Measurements from ENCODE around the gene IL18R1. TPM values are rescaled to one million over a fixed set of nuclear protein-coding genes. Genes with fewer than 3 reads are reported as not detected.
A peak's percentile ranks its signal among the peaks of the same experiment; 100 is the strongest.

IL18R1 gene
- total and polyA plus RNA-seq, 5 donors from 2014 or later, result 6.9 to 19.9 (median 11.7) TPM

DNA sequence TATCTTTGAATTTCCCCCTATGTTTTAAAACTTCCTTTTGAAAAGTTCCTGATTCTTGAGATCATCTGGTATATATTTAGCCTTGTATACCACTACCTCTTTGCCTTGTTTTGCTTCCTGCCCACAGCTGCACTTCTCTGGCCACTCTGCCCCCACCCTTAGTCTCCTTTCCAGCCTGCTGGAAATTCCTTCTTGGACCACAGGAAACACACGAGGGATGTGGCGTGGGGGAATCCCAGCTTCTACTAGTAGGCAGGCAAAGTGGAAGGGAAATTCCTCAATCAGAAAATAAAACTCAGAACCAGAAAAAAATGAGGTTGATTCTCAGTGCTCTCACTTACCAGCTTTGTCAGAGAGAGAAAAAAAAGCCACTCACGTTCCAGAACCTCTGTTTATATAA, 80.7 kb downstream of the IL18R1 start:
- Histone ChIP-seq H3K4me3 (ENCODE audit: low read depth, low read length) (no peak overlapping the region), H3K36me3 (ENCODE audit: control insufficient read depth, insufficient read depth, low read length) (no peaks in the 10 kb centered on the region), H3K27me3 (ENCODE audit: control insufficient read depth, insufficient read depth, low read length) (no peaks in the 10 kb centered on the region), H3K4me1 (ENCODE audit: control insufficient read depth, insufficient read depth, low read length, poor library complexity, severe bottlenecking) (peaks cover 3% of the 10 kb centered on the region), H3K9me3 (ENCODE audit: control insufficient read depth in 2 of 2, low read length in 2 of 2) (no peaks in the 10 kb centered on the region), H3K27ac (ENCODE audit: insufficient read depth, low read length, poor library complexity, severe bottlenecking) (no peak overlapping the region)
- Mint-ChIP-seq H3K4me3 (no peak overlapping the region), H3K4me1 (peaks cover 10 to 15% (median 13%) of the 10 kb centered on the region in 4 donors), H3K27ac (no peak overlapping the region), H3K27me3 (no peaks in the 10 kb centered on the region), H3K9me3 (no peaks in the 10 kb centered on the region), H3K36me3 (no peaks in the 10 kb centered on the region)
- DNase-seq (no peak), ATAC-seq (ENCODE audit: low read depth in 2 of 2) (no peak)

DNA sequence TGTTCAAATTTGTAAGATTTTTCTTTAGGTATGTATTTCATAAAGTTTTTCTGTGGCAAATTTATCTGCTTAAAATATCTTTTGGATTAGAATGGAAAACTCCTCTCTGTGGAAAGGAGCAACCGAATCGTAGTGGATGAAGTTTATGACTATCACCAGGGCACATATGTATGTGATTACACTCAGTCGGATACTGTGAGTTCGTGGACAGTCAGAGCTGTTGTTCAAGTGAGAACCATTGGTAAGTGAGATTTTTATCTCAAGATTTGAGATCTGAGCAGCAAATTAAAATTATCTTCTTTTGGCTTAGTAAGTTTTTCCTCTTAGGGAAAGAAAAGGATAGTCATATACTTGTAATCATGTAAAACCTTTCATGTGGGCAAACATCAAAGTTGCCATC, 81.5 kb downstream of the IL18R1 start:
- no peaks in the 10 kb centered on the region for H3K9me3 Mint-ChIP-seq
- no peaks in the 10 kb centered on the region for H3K36me3 Mint-ChIP-seq
- no peak overlapping the region for H3K4me3 ChIP-seq (ENCODE audit: low read depth, low read length)
- no peaks in the 10 kb centered on the region for H3K27me3 Mint-ChIP-seq
- H3K27me3 ChIP-seq (ENCODE audit: control insufficient read depth, insufficient read depth, low read length), result no peaks in the 10 kb centered on the region
- no peaks in the 10 kb centered on the region for H3K36me3 ChIP-seq (ENCODE audit: control insufficient read depth, insufficient read depth, low read length)
- no peak overlapping the region for H3K27ac ChIP-seq (ENCODE audit: insufficient read depth, low read length, poor library complexity, severe bottlenecking)
- H3K9me3 ChIP-seq (ENCODE audit: control insufficient read depth in 2 of 2, low read length in 2 of 2), result no peaks in the 10 kb centered on the region
- ATAC-seq (ENCODE audit: low read depth in 2 of 2) (no peak), DNase-seq (no peak)
- H3K4me3 Mint-ChIP-seq, result no peak overlapping the region
- H3K27ac Mint-ChIP-seq, result no peak overlapping the region
- peaks cover 8 to 15% (median 12%) of the 10 kb centered on the region in 4 donors for H3K4me1 Mint-ChIP-seq
- peaks cover 3% of the 10 kb centered on the region for H3K4me1 ChIP-seq (ENCODE audit: control insufficient read depth, insufficient read depth, low read length, poor library complexity, severe bottlenecking)

DNA sequence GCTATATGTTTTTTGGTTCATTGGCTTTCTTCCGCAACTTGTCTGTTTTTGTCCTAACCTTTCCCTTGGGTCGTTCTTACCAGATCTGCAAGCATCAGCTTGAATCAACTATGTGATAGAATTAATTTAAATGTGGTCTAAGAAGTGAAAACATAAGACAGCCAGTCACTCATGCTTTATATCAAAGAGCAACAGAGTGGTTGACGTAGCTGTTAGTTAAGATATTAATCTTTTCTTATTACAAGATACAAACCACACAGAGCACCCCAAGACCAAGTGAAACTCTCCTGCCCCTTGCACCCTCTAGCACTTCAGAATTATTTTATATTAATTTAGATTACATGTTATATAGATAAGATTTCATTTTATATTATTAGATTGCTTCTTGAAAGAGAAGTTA, 82.5 kb downstream of the IL18R1 start:
- Histone ChIP-seq H3K36me3 (ENCODE audit: control insufficient read depth, insufficient read depth, low read length) (no peaks in the 10 kb centered on the region), H3K27ac (ENCODE audit: insufficient read depth, low read length, poor library complexity, severe bottlenecking) (no peak overlapping the region), H3K4me3 (ENCODE audit: low read depth, low read length) (no peak overlapping the region), H3K9me3 (ENCODE audit: control insufficient read depth in 2 of 2, low read length in 2 of 2) (no peaks in the 10 kb centered on the region), H3K27me3 (ENCODE audit: control insufficient read depth, insufficient read depth, low read length) (no peaks in the 10 kb centered on the region), H3K4me1 (ENCODE audit: control insufficient read depth, insufficient read depth, low read length, poor library complexity, severe bottlenecking) (peaks cover 6% of the 10 kb centered on the region)
- DNase-seq (no peak), ATAC-seq (ENCODE audit: low read depth in 2 of 2) (peak in 1 of 2 donors; percentile 42)
- Mint-ChIP-seq H3K36me3 (no peaks in the 10 kb centered on the region), H3K4me3 (no peak overlapping the region), H3K27me3 (no peaks in the 10 kb centered on the region), H3K4me1 (peaks cover 11 to 17% (median 16%) of the 10 kb centered on the region in 4 donors), H3K9me3 (no peaks in the 10 kb centered on the region), H3K27ac (no peak overlapping the region)

DNA sequence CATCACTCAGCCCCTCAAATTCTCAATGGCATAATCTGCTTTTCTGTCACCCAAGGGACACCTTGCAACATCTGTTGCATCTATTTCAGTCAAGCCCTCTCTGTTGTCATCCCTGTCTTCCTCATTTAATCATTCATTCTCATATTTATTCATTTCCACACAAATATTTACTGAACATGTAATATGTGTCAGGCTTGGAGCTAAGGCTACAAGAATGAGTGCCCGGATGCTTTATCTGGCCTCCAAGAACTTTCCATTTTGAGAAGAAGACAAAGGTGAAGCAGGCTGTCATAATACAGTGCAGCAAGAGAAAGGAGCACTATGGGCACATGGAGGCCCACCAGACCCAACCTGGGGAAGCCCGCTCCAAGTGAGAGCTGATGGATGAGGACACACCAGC, 83.0 kb downstream of the IL18R1 start:
- Histone ChIP-seq H3K36me3 (ENCODE audit: control insufficient read depth, insufficient read depth, low read length) (no peaks in the 10 kb centered on the region), H3K27me3 (ENCODE audit: control insufficient read depth, insufficient read depth, low read length) (no peaks in the 10 kb centered on the region), H3K27ac (ENCODE audit: insufficient read depth, low read length, poor library complexity, severe bottlenecking) (no peak overlapping the region), H3K4me3 (ENCODE audit: low read depth, low read length) (no peak overlapping the region), H3K4me1 (ENCODE audit: control insufficient read depth, insufficient read depth, low read length, poor library complexity, severe bottlenecking) (peaks cover 8% of the 10 kb centered on the region), H3K9me3 (ENCODE audit: control insufficient read depth in 2 of 2, low read length in 2 of 2) (no peaks in the 10 kb centered on the region)
- H3K4me3 Mint-ChIP-seq, result no peak overlapping the region
- no peaks in the 10 kb centered on the region for H3K9me3 Mint-ChIP-seq
- no peaks in the 10 kb centered on the region for H3K36me3 Mint-ChIP-seq
- H3K4me1 Mint-ChIP-seq, result peaks cover 13 to 20% (median 18%) of the 10 kb centered on the region in 4 donors
- no peaks in the 10 kb centered on the region for H3K27me3 Mint-ChIP-seq
- ATAC-seq (ENCODE audit: low read depth in 2 of 2), result no peak
- DNase-seq, result no peak
- no peak overlapping the region for H3K27ac Mint-ChIP-seq

DNA sequence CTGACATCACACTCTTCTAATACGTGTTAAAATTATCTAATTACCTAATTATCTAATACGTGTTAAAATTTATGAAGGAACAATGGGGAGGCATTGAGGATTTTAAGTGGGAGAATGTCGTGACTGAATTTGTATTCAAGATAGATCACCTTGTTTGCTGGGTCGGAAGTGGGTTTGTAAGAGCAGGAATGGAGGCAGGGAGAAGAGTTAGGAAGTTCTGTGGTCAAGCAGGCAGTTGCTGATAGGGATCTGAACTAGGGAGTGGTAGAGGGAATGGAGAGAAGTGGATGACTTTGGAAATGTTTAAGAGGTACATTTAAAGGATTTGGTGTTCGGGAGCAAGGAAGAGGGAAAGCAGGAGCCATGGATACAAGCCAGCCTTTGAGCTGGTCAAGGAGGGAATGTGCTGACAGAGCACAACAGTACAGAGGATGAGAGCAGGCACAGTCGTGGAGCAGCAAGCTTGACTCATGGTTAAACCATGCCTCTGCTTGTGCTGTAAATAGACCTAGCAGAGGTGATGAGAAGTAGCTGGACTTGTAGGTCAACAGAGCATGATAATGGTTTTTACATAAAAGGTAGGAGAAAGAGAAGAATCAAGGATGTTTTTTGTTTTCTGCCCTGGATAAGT, 83.6 kb downstream of the IL18R1 start:
- no peaks in the 10 kb centered on the region for H3K36me3 ChIP-seq (ENCODE audit: control insufficient read depth, insufficient read depth, low read length)

DNA sequence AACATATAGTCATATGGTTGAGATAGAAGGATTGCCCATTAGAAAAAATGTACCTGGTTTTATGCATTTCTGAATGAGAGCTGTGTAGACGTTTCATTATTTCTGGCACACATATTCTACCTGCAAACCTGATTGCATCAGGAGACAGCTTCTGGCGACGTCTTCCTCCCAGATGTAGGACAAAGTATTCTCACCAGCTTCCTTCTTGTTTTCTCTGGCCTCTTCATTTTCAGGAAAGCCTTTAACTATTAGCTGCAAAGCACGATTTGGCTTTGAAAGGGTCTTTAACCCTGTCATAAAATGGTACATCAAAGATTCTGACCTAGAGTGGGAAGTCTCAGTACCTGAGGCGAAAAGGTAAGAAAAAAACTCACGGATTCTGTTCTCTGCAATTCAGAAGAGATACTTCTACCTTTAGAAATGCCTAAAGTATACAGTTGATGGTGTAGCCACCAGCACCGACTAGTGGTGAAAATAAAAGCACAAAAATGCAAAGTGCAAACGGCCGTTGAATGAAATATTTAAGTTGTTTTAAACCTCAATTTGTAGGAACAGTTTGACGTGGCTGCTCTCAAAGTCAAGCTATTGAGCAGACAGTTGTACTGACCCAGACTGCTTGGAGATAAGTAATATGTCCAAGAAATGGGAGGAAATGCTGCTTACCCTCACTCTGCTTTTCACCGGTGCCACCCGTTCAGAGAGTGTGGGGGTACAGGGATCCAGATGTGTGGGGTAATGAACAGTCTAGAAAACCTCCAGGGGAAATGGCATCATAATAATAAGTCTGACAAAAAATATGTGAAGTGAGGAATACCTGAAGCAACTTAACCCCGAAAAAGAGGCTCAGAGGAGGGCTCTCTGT, 87.6 kb downstream of the IL18R1 start:
- Mint-ChIP-seq H3K36me3 (no peaks in the 10 kb centered on the region), H3K4me3 (no peak overlapping the region), H3K27ac (peak overlapping the region in 1 of 3 donors; percentile 32), H3K27me3 (no peaks in the 10 kb centered on the region), H3K4me1 (peaks cover 4 to 7% (median 5%) of the 10 kb centered on the region in 4 donors), H3K9me3 (no peaks in the 10 kb centered on the region)
- no peaks in the 10 kb centered on the region for H3K36me3 ChIP-seq (ENCODE audit: control insufficient read depth, insufficient read depth, low read length)
- H3K27ac ChIP-seq (ENCODE audit: insufficient read depth, low read length, poor library complexity, severe bottlenecking), result no peak overlapping the region
- peak overlapping the region; percentile 53 for H3K4me3 ChIP-seq (ENCODE audit: low read depth, low read length)
- H3K9me3 ChIP-seq (ENCODE audit: control insufficient read depth in 2 of 2, low read length in 2 of 2), result no peaks in the 10 kb centered on the region
- DNase-seq (peak; percentile 6 to 78 (median 54)), ATAC-seq (ENCODE audit: low read depth in 2 of 2) (peak; percentile 71 to 82)
- no peaks in the 10 kb centered on the region for H3K27me3 ChIP-seq (ENCODE audit: control insufficient read depth, insufficient read depth, low read length)
- H3K4me1 ChIP-seq (ENCODE audit: control insufficient read depth, insufficient read depth, low read length, poor library complexity, severe bottlenecking), result peaks cover 5% of the 10 kb centered on the region

More for the DNA sequence above, 83.6 kb downstream of the IL18R1 start:
- no peak overlapping the region for H3K27ac ChIP-seq (ENCODE audit: insufficient read depth, low read length, poor library complexity, severe bottlenecking)
- no peak for DNase-seq
- no peaks in the 10 kb centered on the region for H3K27me3 ChIP-seq (ENCODE audit: control insufficient read depth, insufficient read depth, low read length)
- H3K4me3 Mint-ChIP-seq, result no peak overlapping the region
- no peak for ATAC-seq (ENCODE audit: low read depth in 2 of 2)
- H3K4me1 Mint-ChIP-seq, result peaks cover 13 to 20% (median 18%) of the 10 kb centered on the region in 4 donors
- no peak overlapping the region for H3K27ac Mint-ChIP-seq
- peaks cover 8% of the 10 kb centered on the region for H3K4me1 ChIP-seq (ENCODE audit: control insufficient read depth, insufficient read depth, low read length, poor library complexity, severe bottlenecking)
- H3K4me3 ChIP-seq (ENCODE audit: low read depth, low read length), result no peak overlapping the region
- no peaks in the 10 kb centered on the region for H3K9me3 Mint-ChIP-seq
- no peaks in the 10 kb centered on the region for H3K27me3 Mint-ChIP-seq
- no peaks in the 10 kb centered on the region for H3K9me3 ChIP-seq (ENCODE audit: control insufficient read depth in 2 of 2, low read length in 2 of 2)
- no peaks in the 10 kb centered on the region for H3K36me3 Mint-ChIP-seq

DNA sequence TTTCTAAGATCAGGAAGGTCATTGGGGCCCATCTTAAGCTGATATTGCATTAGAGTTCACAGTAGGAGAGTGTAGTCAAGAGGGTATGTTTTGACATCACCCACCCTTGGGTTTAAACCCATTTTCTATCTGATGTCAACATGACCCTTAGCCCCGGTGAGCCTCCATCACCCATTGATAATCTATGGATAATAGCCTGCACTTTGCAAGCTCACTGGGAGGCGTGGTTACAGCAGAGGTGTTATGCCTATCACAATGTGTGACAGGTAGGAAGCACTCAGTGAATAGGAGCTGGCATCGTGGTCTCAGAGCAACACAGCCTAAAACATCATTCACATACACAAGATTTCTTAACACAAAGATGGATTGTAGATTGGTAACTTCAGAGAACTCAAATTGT, 88.6 kb downstream of the IL18R1 start:
- DNase-seq (no peak), ATAC-seq (ENCODE audit: low read depth in 2 of 2) (no peak)
- Histone ChIP-seq H3K27me3 (ENCODE audit: control insufficient read depth, insufficient read depth, low read length) (no peaks in the 10 kb centered on the region), H3K27ac (ENCODE audit: insufficient read depth, low read length, poor library complexity, severe bottlenecking) (no peak overlapping the region), H3K9me3 (ENCODE audit: control insufficient read depth in 2 of 2, low read length in 2 of 2) (no peaks in the 10 kb centered on the region), H3K36me3 (ENCODE audit: control insufficient read depth, insufficient read depth, low read length) (no peaks in the 10 kb centered on the region), H3K4me1 (ENCODE audit: control insufficient read depth, insufficient read depth, low read length, poor library complexity, severe bottlenecking) (peaks cover 5% of the 10 kb centered on the region), H3K4me3 (ENCODE audit: low read depth, low read length) (no peak overlapping the region)
- H3K36me3 Mint-ChIP-seq, result no peaks in the 10 kb centered on the region
- H3K4me3 Mint-ChIP-seq, result no peak overlapping the region
- no peaks in the 10 kb centered on the region for H3K27me3 Mint-ChIP-seq
- no peaks in the 10 kb centered on the region for H3K9me3 Mint-ChIP-seq
- no peak overlapping the region for H3K27ac Mint-ChIP-seq
- peaks cover 4 to 7% (median 5%) of the 10 kb centered on the region in 4 donors for H3K4me1 Mint-ChIP-seq
